K562 (cell line): ENCODE data around the gene NINJ2. TPM values are rescaled to one million over a fixed set of nuclear protein-coding genes. Genes with fewer than 3 reads are reported as not detected.
"Not testable (repeated sequence)": the region's sequence is repeated elsewhere in the genome, so short reads cannot be mapped to it uniquely, and the experiment has no call there.

ENCODE experiments used
- ATAC-seq: fragments of 200-7000 bp; cut with Tn5 transposase; 3 replicates; pipeline ENCODE4 v1.9.1; 2020; ENCODE audit warnings: moderate library complexity
- BruUV-seq: library from RNA; stranded (reverse); fragments of 400-500 nt; replicated peaks from 2 replicates; lab custom pipeline; 2021; lab: Mats Ljungman, UMichigan
- CTCF ChIA-PET: fragments of 300-600 bp; formaldehyde crosslinking; extraction: SDS; loops from one replicate; lab custom pipeline; 2021; ENCODE audit warnings: low intra/inter-chr PET ratio; lab: Yijun Ruan, JAX
- POLR2A ChIA-PET: fragments of 300-600, 350-650 bp; sonication (Branson Sonifier 250); formaldehyde crosslinking; extraction: SDS; loops from one replicate; lab custom pipeline; 2021; ENCODE audit warnings: antibody characterized with exemption, inconsistent platforms; lab: Yijun Ruan, JAX
- DNase-seq, 4 experiments: peaks; one replicate each; pipeline versions ENCODE4 v3.0.0 to v3.0.0-alpha.2; 2011 to 2018; ENCODE audit warnings: low spot score in 3 of 4, mixed read lengths in 3 of 4; ENCODE audit errors: extremely low read depth in 1 of 4
- FAIRE-seq: peaks from 2 replicates; lab custom pipeline; 2011; peaks lifted over from hg19 to GRCh38; lab: Jason Lieb, UNC
- H2AFZ ChIP-seq: 2 replicates; pipeline ENCODE4 v1.6.0; 2011; ENCODE audit warnings: low read depth, low read length, control low read depth, inconsistent platforms
- H3K27ac ChIP-seq: fragments of 200-600 bp; 3 replicates; pipeline ENCODE4 v1.8.0; 2011; ENCODE audit warnings: low read depth, mild to moderate bottlenecking, control low read depth, inconsistent platforms, low read length, moderate library complexity, mixed read lengths; ENCODE audit errors: extremely low read depth
- H3K27me3 ChIP-seq, 2 experiments: fragments of 300-600 bp in 1 of 2; 2 replicates in 1 of 2; 3 replicates in 1 of 2; pipeline versions ENCODE4 v1.6.0 to v1.8.0; 2011; ENCODE audit warnings: inconsistent platforms in 2 of 2, low read length in 2 of 2, mild to moderate bottlenecking in 1 of 2, mixed read lengths in 1 of 2, moderate library complexity in 1 of 2; ENCODE audit not compliant: control insufficient read depth in 2 of 2, insufficient read depth in 2 of 2
- H3K36me3 ChIP-seq: fragments of 300-600 bp; 3 replicates; pipeline ENCODE4 v1.8.0; 2011; ENCODE audit warnings: mild to moderate bottlenecking, low read length, inconsistent platforms; ENCODE audit not compliant: control insufficient read depth, insufficient read depth
- H3K4me1 ChIP-seq, 2 experiments: fragments of 200-600 bp in 1 of 2; replicated peaks in 1 of 2; 2 replicates in 1 of 2; 3 replicates in 1 of 2; pipeline versions ENCODE4 v1.5.1 to v1.8.0; 2011; ENCODE audit warnings: inconsistent platforms in 2 of 2, low read length in 2 of 2, mild to moderate bottlenecking in 1 of 2, mixed read lengths in 1 of 2, moderate library complexity in 1 of 2; ENCODE audit not compliant: control insufficient read depth in 2 of 2, insufficient read depth in 2 of 2
- H3K4me2 ChIP-seq: 2 replicates; pipeline ENCODE4 v1.6.1; 2011; ENCODE audit warnings: low read length, control low read depth, inconsistent platforms, mixed read lengths; ENCODE audit not compliant: insufficient read depth
- H3K4me3 ChIP-seq: fragments of 200-600 bp; sonication (generic), shearing (Covaris generic); 2 replicates; pipeline ENCODE4 v1.5.1; 2016; ENCODE audit warnings: control low read depth, inconsistent platforms
- H3K79me2 ChIP-seq: fragments of 200-600 bp; 3 replicates; pipeline ENCODE4 v1.8.0; 2011; ENCODE audit warnings: low read length, inconsistent platforms; ENCODE audit not compliant: control insufficient read depth, insufficient read depth
- H3K9ac ChIP-seq, 2 experiments: 2 replicates each; pipeline versions ENCODE4 v1.6.0 to v1.6.1; 2011; ENCODE audit warnings: low read depth in 2 of 2, low read length in 2 of 2, control low read depth in 1 of 2, inconsistent platforms in 1 of 2, mild to moderate bottlenecking in 1 of 2, mixed read lengths in 1 of 2; ENCODE audit not compliant: insufficient read depth in 1 of 2
- H3K9me1 ChIP-seq: one replicate; pipeline ENCODE4 v1.6.0; 2011; ENCODE audit warnings: inconsistent platforms, mild to moderate bottlenecking, low read length, moderate library complexity; ENCODE audit not compliant: control insufficient read depth, insufficient read depth
- H3K9me3 ChIP-seq: replicated peaks from 2 replicates; pipeline ENCODE4 v1.5.1; 2011; ENCODE audit warnings: low read depth, low read length, inconsistent platforms; ENCODE audit not compliant: control insufficient read depth, insufficient read depth
- H4K20me1 ChIP-seq: replicated peaks from 2 replicates; pipeline ENCODE4 v1.6.1; 2011; ENCODE audit warnings: low read length, inconsistent platforms, mixed read lengths; ENCODE audit not compliant: control insufficient read depth, insufficient read depth
- WGBS: fragments of 100-300 bp; shearing (Covaris generic); methylation state at CpG from one replicate; pipeline ENCODE4 v1.1.6; 2016; ENCODE audit warnings: low coverage, mixed read lengths; ENCODE audit not compliant: insufficient coverage; ENCODE audit errors: missing lambda C conversion rate; 5-methylcytosine and 5-hydroxymethylcytosine counted together
- in situ Hi-C: fragments of 300-500 bp; cut with MboI; formaldehyde crosslinking; loops from 4 replicates; pipeline ENCODE4 v1.15.0; 2018; ENCODE audit warnings: inconsistent platforms, mixed read lengths
- intact Hi-C: fragments of 100-400 bp; cut with micrococcal nuclease; formaldehyde crosslinking; loops from 2 replicates; pipeline ENCODE4 v1.14.2; 2022
- polyA plus RNA-seq, 8 experiments: library from polyadenylated mRNA; depleted of rRNA in 4 of 8; stranded (reverse) in 5 of 8; unstranded in 3 of 8; fragments of >200 nt; fragmentation: Nextera tagmentation in 2 of 8; fragmentation: Illumina TruSeq in 1 of 8; extraction: Ambion mirVana in 2 of 8; extraction: Trizol in 1 of 8; gene quantifications; 2 replicates each; pipeline versions ENCODE4 v1.2.1 to v1.2.3, GENCODE V29; 2011 to 2014; ENCODE audit warnings: inconsistent platforms in 1 of 8, missing spikeins in 1 of 8
- total RNA-seq, 7 experiments: library from RNA; depleted of rRNA in 6 of 7; stranded (reverse); fragments of >200 nt in 6 of 7; fragmentation: Illumina TruSeq in 2 of 7; extraction: Trizol in 2 of 7; gene quantifications; 2 replicates each; pipeline versions ENCODE4 v1.2.1 to v1.2.3, GENCODE V29; 2011 to 2021; ENCODE audit warnings: low replicate concordance in 1 of 7
- TF ChIP-seq, protein P1 (sequence below): fragments of 200-600 bp; sonication (generic); IDR thresholded peaks from one replicate; pipeline ENCODE4 v1.6.1; 2012; ENCODE audit warnings: mild to moderate bottlenecking, low read depth, low read length, inconsistent platforms

The NINJ2 gene
- total and polyA plus RNA-seq, 9 of the 15 experiments (the other 6 are each of a cell fraction or from before 2014, with no cell fraction given) = 2.6 to 16.0 (median 4.5) TPM

DNA sequence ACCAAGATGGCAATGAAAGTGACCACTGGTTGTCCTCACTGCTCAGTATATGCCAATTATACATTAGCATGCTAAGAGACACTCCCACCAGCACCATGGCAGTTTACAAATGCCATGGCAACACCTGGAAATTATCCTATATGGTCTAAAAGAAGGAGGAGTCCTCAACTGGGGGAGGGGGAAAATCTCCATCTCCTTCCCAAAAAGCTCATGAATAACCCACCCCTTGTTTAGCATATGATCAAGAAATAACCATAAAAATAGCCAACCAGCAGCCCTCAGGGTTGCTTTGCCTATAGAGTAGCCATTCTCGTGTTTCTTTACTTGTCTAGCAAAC is 34.5 kb downstream of the NINJ2 start:
- WGBS = 67% methylated on average over 1 of the region's 1 CpG
- H3K9me3 ChIP-seq, H3K79me2 ChIP-seq, H2AFZ ChIP-seq, H3K9me1 ChIP-seq, H3K4me3 ChIP-seq, H3K4me2 ChIP-seq, ATAC-seq, H4K20me1 ChIP-seq, DNase-seq, in situ Hi-C loops, FAIRE-seq, intact Hi-C loops, BruUV-seq, H3K9ac ChIP-seq, H3K27ac ChIP-seq, H3K4me1 ChIP-seq, CTCF ChIA-PET, H3K36me3 ChIP-seq, H3K27me3 ChIP-seq: not testable (repeated sequence)
- POLR2A ChIA-PET = interaction anchor here (0.5 to 0.6 kb wide), 2 partner anchors 179 to 1297 kb away, joined by 3 to 4 read pairs; no protein-coding TSS in a partner anchor

DNA sequence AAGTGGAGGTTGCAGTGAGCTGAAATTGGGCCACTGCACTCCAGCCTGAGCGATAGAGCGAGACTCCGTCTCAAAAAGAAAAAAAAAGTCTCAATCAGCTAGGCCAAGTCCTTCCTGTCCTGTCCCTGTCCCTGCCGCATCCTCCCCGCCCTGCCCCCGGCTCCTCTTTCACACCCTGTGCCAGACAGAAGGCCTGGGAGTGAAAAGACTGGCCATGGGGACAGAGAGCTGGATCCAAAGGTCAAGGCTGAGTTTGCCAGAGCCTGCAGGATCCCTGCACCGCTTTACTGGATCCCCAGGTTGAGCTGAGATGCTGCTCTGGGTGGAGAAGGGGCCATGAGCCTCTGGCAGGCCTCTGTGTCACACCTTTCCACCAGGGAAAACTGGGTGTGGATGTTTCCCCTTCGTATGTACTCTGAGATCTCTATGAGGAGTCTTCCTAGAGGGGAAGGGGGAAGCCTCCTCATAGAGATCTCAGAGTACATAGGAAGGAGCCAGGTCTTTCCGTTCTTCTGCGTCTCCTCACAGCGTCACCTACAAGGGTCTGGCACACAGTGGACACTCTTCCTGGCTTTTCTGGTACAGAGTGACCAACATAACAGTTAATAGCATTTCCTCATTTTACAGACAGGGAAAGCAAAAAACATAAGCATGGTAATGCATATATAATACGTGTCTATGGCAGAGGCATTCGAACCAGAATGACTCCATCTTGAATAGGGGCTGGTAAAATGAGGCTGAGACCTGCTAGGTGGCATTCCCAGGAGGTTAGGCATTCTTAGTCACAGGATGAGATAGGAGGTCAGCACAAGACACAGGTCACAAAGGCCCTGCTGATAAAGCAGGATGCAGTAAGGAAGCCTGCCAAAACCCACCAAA is 35.1 kb downstream of the NINJ2 start:
- DNase-seq (no peak), FAIRE-seq (no peak), ATAC-seq (no peak)
- H3K27me3 ChIP-seq = no peaks in the 10 kb centered on the region
- H3K9me1 ChIP-seq = no peaks in the 10 kb centered on the region
- H3K36me3 ChIP-seq = no peaks in the 10 kb centered on the region
- no peaks in the 10 kb centered on the region for H3K79me2 ChIP-seq
- intact Hi-C loops (no loop called here), in situ Hi-C loops (no loop called here)
- no peaks in the 10 kb centered on the region for H4K20me1 ChIP-seq
- H3K4me3 ChIP-seq = no peak overlapping the region
- no peaks in the 10 kb centered on the region for H3K9me3 ChIP-seq
- 0 out of 2 replicates have a peak overlapping the region, but pooled peaks have one; percentile 22 for H2AFZ ChIP-seq
- BruUV-seq = no TSS peak
- WGBS = 69% methylated on average over 9 of the region's 13 CpGs
- H3K9ac ChIP-seq = peak overlapping the region in 1 of 2 experiments; percentile 47; a peak in 1 of 4 replicates
- ChIA-PET POLR2A (interaction anchor here (1.8 kb wide), 1 partner anchor 11 kb away, joined by 9 read pairs; no protein-coding TSS in a partner anchor), CTCF (no interaction called here)
- H3K4me2 ChIP-seq = no peak overlapping the region
- peaks cover 3 to 5% of the 10 kb centered on the region in 2 experiments; a peak in 3 of 5 replicates for H3K4me1 ChIP-seq
- no peak overlapping the region for H3K27ac ChIP-seq
- TF ChIP-seq, protein P1, sequence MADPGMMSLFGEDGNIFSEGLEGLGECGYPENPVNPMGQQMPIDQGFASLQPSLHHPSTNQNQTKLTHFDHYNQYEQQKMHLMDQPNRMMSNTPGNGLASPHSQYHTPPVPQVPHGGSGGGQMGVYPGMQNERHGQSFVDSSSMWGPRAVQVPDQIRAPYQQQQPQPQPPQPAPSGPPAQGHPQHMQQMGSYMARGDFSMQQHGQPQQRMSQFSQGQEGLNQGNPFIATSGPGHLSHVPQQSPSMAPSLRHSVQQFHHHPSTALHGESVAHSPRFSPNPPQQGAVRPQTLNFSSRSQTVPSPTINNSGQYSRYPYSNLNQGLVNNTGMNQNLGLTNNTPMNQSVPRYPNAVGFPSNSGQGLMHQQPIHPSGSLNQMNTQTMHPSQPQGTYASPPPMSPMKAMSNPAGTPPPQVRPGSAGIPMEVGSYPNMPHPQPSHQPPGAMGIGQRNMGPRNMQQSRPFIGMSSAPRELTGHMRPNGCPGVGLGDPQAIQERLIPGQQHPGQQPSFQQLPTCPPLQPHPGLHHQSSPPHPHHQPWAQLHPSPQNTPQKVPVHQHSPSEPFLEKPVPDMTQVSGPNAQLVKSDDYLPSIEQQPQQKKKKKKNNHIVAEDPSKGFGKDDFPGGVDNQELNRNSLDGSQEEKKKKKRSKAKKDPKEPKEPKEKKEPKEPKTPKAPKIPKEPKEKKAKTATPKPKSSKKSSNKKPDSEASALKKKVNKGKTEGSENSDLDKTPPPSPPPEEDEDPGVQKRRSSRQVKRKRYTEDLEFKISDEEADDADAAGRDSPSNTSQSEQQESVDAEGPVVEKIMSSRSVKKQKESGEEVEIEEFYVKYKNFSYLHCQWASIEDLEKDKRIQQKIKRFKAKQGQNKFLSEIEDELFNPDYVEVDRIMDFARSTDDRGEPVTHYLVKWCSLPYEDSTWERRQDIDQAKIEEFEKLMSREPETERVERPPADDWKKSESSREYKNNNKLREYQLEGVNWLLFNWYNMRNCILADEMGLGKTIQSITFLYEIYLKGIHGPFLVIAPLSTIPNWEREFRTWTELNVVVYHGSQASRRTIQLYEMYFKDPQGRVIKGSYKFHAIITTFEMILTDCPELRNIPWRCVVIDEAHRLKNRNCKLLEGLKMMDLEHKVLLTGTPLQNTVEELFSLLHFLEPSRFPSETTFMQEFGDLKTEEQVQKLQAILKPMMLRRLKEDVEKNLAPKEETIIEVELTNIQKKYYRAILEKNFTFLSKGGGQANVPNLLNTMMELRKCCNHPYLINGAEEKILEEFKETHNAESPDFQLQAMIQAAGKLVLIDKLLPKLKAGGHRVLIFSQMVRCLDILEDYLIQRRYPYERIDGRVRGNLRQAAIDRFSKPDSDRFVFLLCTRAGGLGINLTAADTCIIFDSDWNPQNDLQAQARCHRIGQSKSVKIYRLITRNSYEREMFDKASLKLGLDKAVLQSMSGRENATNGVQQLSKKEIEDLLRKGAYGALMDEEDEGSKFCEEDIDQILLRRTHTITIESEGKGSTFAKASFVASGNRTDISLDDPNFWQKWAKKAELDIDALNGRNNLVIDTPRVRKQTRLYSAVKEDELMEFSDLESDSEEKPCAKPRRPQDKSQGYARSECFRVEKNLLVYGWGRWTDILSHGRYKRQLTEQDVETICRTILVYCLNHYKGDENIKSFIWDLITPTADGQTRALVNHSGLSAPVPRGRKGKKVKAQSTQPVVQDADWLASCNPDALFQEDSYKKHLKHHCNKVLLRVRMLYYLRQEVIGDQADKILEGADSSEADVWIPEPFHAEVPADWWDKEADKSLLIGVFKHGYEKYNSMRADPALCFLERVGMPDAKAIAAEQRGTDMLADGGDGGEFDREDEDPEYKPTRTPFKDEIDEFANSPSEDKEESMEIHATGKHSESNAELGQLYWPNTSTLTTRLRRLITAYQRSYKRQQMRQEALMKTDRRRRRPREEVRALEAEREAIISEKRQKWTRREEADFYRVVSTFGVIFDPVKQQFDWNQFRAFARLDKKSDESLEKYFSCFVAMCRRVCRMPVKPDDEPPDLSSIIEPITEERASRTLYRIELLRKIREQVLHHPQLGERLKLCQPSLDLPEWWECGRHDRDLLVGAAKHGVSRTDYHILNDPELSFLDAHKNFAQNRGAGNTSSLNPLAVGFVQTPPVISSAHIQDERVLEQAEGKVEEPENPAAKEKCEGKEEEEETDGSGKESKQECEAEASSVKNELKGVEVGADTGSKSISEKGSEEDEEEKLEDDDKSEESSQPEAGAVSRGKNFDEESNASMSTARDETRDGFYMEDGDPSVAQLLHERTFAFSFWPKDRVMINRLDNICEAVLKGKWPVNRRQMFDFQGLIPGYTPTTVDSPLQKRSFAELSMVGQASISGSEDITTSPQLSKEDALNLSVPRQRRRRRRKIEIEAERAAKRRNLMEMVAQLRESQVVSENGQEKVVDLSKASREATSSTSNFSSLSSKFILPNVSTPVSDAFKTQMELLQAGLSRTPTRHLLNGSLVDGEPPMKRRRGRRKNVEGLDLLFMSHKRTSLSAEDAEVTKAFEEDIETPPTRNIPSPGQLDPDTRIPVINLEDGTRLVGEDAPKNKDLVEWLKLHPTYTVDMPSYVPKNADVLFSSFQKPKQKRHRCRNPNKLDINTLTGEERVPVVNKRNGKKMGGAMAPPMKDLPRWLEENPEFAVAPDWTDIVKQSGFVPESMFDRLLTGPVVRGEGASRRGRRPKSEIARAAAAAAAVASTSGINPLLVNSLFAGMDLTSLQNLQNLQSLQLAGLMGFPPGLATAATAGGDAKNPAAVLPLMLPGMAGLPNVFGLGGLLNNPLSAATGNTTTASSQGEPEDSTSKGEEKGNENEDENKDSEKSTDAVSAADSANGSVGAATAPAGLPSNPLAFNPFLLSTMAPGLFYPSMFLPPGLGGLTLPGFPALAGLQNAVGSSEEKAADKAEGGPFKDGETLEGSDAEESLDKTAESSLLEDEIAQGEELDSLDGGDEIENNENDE = no peak
